Sigmoid colon (tissue), 4 donors: ENCODE results near the gene KANK2.

Source experiments
- EP300 ChIP-seq, 4 donors: sonication (generic); formaldehyde crosslinking; IDR thresholded peaks; one replicate each; pipeline ENCODE4 v1.6.1; 2017; ENCODE audit warnings: antibody characterized with exemption in 4 of 4
- POLR2A ChIP-seq, 2 donors: fragments of 450-650 bp; IDR thresholded peaks; one replicate each; pipeline ENCODE4 v1.6.1; 2016; ENCODE audit warnings: antibody characterized with exemption in 2 of 2, mild to moderate bottlenecking in 2 of 2, moderate library complexity in 2 of 2
- POLR2AphosphoS5 ChIP-seq, 4 donors: sonication (generic); formaldehyde crosslinking; IDR thresholded peaks; one replicate each; pipeline ENCODE4 v1.6.1; 2017; ENCODE audit warnings: antibody characterized with exemption in 4 of 4
- TF ChIP-seq, protein P1 (sequence below), 4 experiments: fragments of 450-650 bp in 3 of 4; fragments of 200-600 bp in 1 of 4; IDR thresholded peaks; one replicate each; pipeline ENCODE4 v1.5.1; 2016 to 2019; ENCODE audit warnings: antibody characterized with exemption in 4 of 4, mild to moderate bottlenecking in 3 of 4, moderate library complexity in 2 of 4

- no peak for TF ChIP-seq POLR2A (IDR thresholded peaks at IDR 0.05)
- TF ChIP-seq, protein P1, sequence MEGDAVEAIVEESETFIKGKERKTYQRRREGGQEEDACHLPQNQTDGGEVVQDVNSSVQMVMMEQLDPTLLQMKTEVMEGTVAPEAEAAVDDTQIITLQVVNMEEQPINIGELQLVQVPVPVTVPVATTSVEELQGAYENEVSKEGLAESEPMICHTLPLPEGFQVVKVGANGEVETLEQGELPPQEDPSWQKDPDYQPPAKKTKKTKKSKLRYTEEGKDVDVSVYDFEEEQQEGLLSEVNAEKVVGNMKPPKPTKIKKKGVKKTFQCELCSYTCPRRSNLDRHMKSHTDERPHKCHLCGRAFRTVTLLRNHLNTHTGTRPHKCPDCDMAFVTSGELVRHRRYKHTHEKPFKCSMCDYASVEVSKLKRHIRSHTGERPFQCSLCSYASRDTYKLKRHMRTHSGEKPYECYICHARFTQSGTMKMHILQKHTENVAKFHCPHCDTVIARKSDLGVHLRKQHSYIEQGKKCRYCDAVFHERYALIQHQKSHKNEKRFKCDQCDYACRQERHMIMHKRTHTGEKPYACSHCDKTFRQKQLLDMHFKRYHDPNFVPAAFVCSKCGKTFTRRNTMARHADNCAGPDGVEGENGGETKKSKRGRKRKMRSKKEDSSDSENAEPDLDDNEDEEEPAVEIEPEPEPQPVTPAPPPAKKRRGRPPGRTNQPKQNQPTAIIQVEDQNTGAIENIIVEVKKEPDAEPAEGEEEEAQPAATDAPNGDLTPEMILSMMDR (IDR thresholded peaks at IDR 0.05): no peak
- peak in 2 of 4 donors; percentile 4 to 52 for TF ChIP-seq POLR2AphosphoS5 (IDR thresholded peaks at IDR 0.05)
- no peak for TF ChIP-seq EP300 (IDR thresholded peaks at IDR 0.05)
Measured at GRCh38 chr19:11168568-11168967, 28.8 kb downstream of the KANK2 start.
